GM12878 (cell line): Measurements from ENCODE around the gene COL4A2. TPM values are rescaled to one million over a fixed set of nuclear protein-coding genes. Genes with fewer than 3 reads are reported as not detected.

Experiments used
- ATAC-seq: fragments of 200-7000 bp; cut with Tn5 transposase; 3 replicates; pipeline ENCODE4 v1.9.1; 2020; ENCODE audit warnings: mild to moderate bottlenecking, moderate library complexity
- BruUV-seq: library from RNA; stranded (reverse); fragments of 400-500 nt; replicated peaks from 2 replicates; lab custom pipeline; 2021; lab: Mats Ljungman, UMichigan
- CTCF ChIA-PET: fragments of 300-600 bp; sonication (Branson Sonifier 250); formaldehyde crosslinking; extraction: SDS; loops from one replicate; lab custom pipeline; 2021; ENCODE audit warnings: inconsistent platforms; lab: Yijun Ruan, JAX
- POLR2A ChIA-PET: fragments of 350-600 bp; formaldehyde crosslinking; extraction: SDS; loops from one replicate; lab custom pipeline; 2021; ENCODE audit warnings: inconsistent platforms; lab: Charles Lee
- RAD21 ChIA-PET: fragments of 300-600 bp; sonication (Branson Sonifier 250); formaldehyde crosslinking; loops from one replicate; lab custom pipeline; 2023; ENCODE audit warnings: antibody characterized with exemption; ENCODE audit not compliant: unreplicated experiment; lab: Charles Lee
- SMC1A ChIA-PET: fragments of 300-600 bp; sonication (Branson Sonifier 250); formaldehyde crosslinking; loops from one replicate; lab custom pipeline; 2023; ENCODE audit not compliant: unreplicated experiment, uncharacterized antibody; lab: Charles Lee
- DNase-seq: peaks from one replicate; pipeline ENCODE4 v3.0.0-alpha.2; 2011; ENCODE audit warnings: low read depth, low spot score
- FAIRE-seq: peaks from 3 replicates; lab custom pipeline; 2011; peaks lifted over from hg19 to GRCh38; lab: Jason Lieb, UNC
- H2AFZ ChIP-seq: 2 replicates; pipeline ENCODE4 v1.6.0; 2011; ENCODE audit warnings: low read depth, low read length, control low read depth; ENCODE audit not compliant: control insufficient read depth
- H3K27ac ChIP-seq: 2 replicates; pipeline ENCODE4 v1.5.1; 2011; ENCODE audit warnings: control low read depth; ENCODE audit not compliant: control insufficient read depth, insufficient read depth
- H3K27me3 ChIP-seq, 2 experiments: replicated peaks in 1 of 2; 2 replicates each; pipeline versions ENCODE4 v1.6.0 to v1.6.1; 2011; ENCODE audit warnings: low read length in 1 of 2; ENCODE audit not compliant: control insufficient read depth in 2 of 2, insufficient read depth in 2 of 2
- H3K36me3 ChIP-seq, 2 experiments: 2 replicates each; pipeline ENCODE4 v1.5.1; 2011; ENCODE audit warnings: low read length in 1 of 2; ENCODE audit not compliant: control insufficient read depth in 2 of 2, insufficient read depth in 2 of 2
- H3K4me1 ChIP-seq: 2 replicates; pipeline ENCODE4 v1.6.1; 2011; ENCODE audit warnings: mild to moderate bottlenecking, low read length, moderate library complexity, mixed read lengths; ENCODE audit not compliant: control insufficient read depth, insufficient read depth
- H3K4me2 ChIP-seq: 2 replicates; pipeline ENCODE4 v1.6.0; 2011; ENCODE audit warnings: control low read depth; ENCODE audit not compliant: control insufficient read depth, insufficient read depth
- H3K4me3 ChIP-seq: fragments of 200-600 bp; sonication (generic); 2 replicates; pipeline ENCODE4 v1.5.1; 2016
- H3K79me2 ChIP-seq: 2 replicates; pipeline ENCODE4 v1.6.0; 2011; ENCODE audit warnings: low read length; ENCODE audit not compliant: control insufficient read depth, insufficient read depth
- H3K9ac ChIP-seq: 2 replicates; pipeline ENCODE4 v1.8.0; 2011; ENCODE audit warnings: low read length, control low read depth, mixed read lengths; ENCODE audit not compliant: control insufficient read depth, insufficient read depth
- H3K9me3 ChIP-seq: replicated peaks from 3 replicates; pipeline ENCODE4 v1.5.1; 2011; ENCODE audit warnings: mild to moderate bottlenecking, low read length; ENCODE audit not compliant: control insufficient read depth, insufficient read depth
- H4K20me1 ChIP-seq: 2 replicates; pipeline ENCODE4 v1.6.0; 2011; ENCODE audit not compliant: control insufficient read depth, insufficient read depth
- BCLAF1 ChIP-seq: fragments of 450-650 bp; IDR thresholded peaks from 2 replicates; pipeline ENCODE4 v1.6.1; 2017; ENCODE audit warnings: antibody characterized with exemption, mild to moderate bottlenecking, moderate library complexity
- CBX5 ChIP-seq: sonication (generic); IDR thresholded peaks from 2 replicates; pipeline ENCODE4 v1.6.1; 2016; ENCODE audit warnings: low read depth, moderate library complexity, mild to moderate bottlenecking, inconsistent platforms
- POLR2A ChIP-seq: IDR thresholded peaks from 2 replicates; pipeline ENCODE4 v1.6.1; 2011; ENCODE audit warnings: low read depth, mild to moderate bottlenecking, low read length
- SIN3A ChIP-seq: IDR thresholded peaks from 2 replicates; pipeline ENCODE4 v1.6.1; 2012; ENCODE audit warnings: low read depth, low read length, improper control_type of control experiment
- WGBS: methylation state at CpG from one replicate; pipeline ENCODE4 v1.1.6; 2016; ENCODE audit warnings: low lambda C conversion rate; ENCODE audit not compliant: insufficient replicate concordance, insufficient coverage; ENCODE audit errors: missing lambda C conversion rate; 5-methylcytosine and 5-hydroxymethylcytosine counted together
- in situ Hi-C: fragments of 300-500 bp; cut with MboI; formaldehyde crosslinking; loops from 9 replicates; pipeline ENCODE4 v1.14.3; 2018; ENCODE audit warnings: mixed read lengths
- intact Hi-C: fragments of 100-400 bp; cut with micrococcal nuclease; formaldehyde crosslinking; loops from one replicate; pipeline ENCODE4 v1.14.2; 2022; ENCODE audit not compliant: unreplicated experiment
- polyA plus RNA-seq, 11 experiments: library from polyadenylated mRNA; depleted of rRNA in 4 of 11; unstranded in 6 of 11; stranded (reverse) in 5 of 11; fragments of >200 nt; fragmentation: Nextera tagmentation in 4 of 11; fragmentation: Illumina TruSeq in 1 of 11; extraction: Ambion mirVana in 4 of 11; extraction: Trizol in 1 of 11; gene quantifications; 1 replicate in 1 of 11; 2 replicates in 10 of 11; pipeline versions ENCODE4 v1.2.1 to v1.2.3, GENCODE V29; 2011 to 2016; ENCODE audit warnings: inconsistent platforms in 2 of 11, missing spikeins in 2 of 11, low read depth in 1 of 11
- total RNA-seq, 4 experiments: library from RNA; depleted of rRNA in 3 of 4; stranded (reverse); fragments of >200 nt in 3 of 4; fragmentation: Illumina TruSeq in 1 of 4; extraction: Trizol in 1 of 4; gene quantifications; 2 replicates each; pipeline versions ENCODE4 v1.2.1 to v1.2.3, GENCODE V29; 2013 to 2021
- TF ChIP-seq, protein P1 (sequence below): IDR thresholded peaks from 2 replicates; pipeline ENCODE4 v1.6.1; 2012; ENCODE audit warnings: mild to moderate bottlenecking, low read depth, low read length

COL4A2 gene
- total and polyA plus RNA-seq, 10 of the 15 experiments (the other 5 are each of a cell fraction or from before 2014, with no cell fraction given): 0.16 to 1.6 (median 0.62) TPM; not detected in 3

DNA sequence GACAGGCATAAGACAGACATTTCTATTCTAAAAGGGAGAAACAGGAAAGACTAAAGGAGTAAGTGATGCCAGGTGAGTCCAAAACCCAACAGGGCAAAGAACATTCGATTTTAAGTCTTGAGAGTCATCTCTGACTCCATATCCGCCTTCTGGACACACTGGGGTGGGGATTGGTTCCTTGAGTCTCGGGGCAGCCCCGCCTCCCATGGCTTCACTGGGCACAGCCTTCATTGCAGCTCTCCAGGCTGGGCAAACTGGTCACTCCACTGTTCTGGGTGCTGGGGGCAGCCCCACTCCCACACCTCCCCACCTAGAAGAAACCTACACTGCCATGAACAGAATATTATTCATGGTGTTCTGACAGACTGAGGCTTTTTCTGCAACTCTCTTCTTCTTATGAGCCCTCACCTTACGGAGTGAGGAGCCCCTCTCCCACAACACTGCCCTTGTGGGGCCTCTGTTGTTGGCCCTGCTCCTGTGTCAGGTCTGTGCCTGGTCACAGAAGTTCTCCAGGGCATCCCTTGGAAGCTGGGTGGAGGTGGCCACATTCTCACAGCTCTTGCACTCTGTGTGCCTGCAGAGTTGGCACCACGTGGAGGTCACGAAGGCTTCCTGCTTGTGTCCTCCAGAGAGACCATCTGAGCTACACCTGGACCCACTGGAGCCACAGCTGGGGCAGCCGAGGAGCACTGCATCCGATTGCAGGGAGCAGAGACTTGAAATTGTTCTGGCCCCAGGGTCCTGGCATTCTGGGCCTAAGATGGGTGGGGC, 95.4 kb downstream of the COL4A2 start:
- FAIRE-seq (no peak), ATAC-seq (no peak), DNase-seq (no peak)
- H3K4me1 ChIP-seq: no peaks in the 10 kb centered on the region
- no peak overlapping the region for H3K27ac ChIP-seq
- ChIA-PET POLR2A (interaction anchor here (0.6 kb wide), 1 partner anchor 27 kb away, joined by 3 read pairs; no protein-coding TSS in a partner anchor), RAD21 (no interaction called here), SMC1A (interaction anchor here (0.6 to 2.1 kb wide), 6 partner anchors 8 to 48 kb away, joined by 3 to 11 read pairs (median 3); no protein-coding TSS in a partner anchor), CTCF (interaction anchor here (0.6 to 2.8 kb wide), 4 partner anchors 9 to 267 kb away, joined by 3 to 19 read pairs (median 4); no protein-coding TSS in a partner anchor)
- no peak overlapping the region for H3K9ac ChIP-seq
- H3K79me2 ChIP-seq: no peaks in the 10 kb centered on the region
- no peaks in the 10 kb centered on the region for H3K27me3 ChIP-seq
- no peaks in the 10 kb centered on the region for H4K20me1 ChIP-seq
- no peaks in the 10 kb centered on the region for H3K36me3 ChIP-seq
- no peak overlapping the region for H2AFZ ChIP-seq
- intact Hi-C loops (no loop called here), in situ Hi-C loops (loop anchor here (25.0 kb wide), 1 partner anchor 1440 kb away; no protein-coding TSS in a partner anchor)
- WGBS: 13% methylated on average over 9 of the region's 9 CpGs
- BruUV-seq: no TSS peak
- TF ChIP-seq BCLAF1 (no peak), SIN3A (no peak), POLR2A (no peak), CBX5 (no peak)
- TF ChIP-seq, protein P1, sequence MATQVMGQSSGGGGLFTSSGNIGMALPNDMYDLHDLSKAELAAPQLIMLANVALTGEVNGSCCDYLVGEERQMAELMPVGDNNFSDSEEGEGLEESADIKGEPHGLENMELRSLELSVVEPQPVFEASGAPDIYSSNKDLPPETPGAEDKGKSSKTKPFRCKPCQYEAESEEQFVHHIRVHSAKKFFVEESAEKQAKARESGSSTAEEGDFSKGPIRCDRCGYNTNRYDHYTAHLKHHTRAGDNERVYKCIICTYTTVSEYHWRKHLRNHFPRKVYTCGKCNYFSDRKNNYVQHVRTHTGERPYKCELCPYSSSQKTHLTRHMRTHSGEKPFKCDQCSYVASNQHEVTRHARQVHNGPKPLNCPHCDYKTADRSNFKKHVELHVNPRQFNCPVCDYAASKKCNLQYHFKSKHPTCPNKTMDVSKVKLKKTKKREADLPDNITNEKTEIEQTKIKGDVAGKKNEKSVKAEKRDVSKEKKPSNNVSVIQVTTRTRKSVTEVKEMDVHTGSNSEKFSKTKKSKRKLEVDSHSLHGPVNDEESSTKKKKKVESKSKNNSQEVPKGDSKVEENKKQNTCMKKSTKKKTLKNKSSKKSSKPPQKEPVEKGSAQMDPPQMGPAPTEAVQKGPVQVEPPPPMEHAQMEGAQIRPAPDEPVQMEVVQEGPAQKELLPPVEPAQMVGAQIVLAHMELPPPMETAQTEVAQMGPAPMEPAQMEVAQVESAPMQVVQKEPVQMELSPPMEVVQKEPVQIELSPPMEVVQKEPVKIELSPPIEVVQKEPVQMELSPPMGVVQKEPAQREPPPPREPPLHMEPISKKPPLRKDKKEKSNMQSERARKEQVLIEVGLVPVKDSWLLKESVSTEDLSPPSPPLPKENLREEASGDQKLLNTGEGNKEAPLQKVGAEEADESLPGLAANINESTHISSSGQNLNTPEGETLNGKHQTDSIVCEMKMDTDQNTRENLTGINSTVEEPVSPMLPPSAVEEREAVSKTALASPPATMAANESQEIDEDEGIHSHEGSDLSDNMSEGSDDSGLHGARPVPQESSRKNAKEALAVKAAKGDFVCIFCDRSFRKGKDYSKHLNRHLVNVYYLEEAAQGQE: no peak
- H3K9me3 ChIP-seq: no peaks in the 10 kb centered on the region
- no peak overlapping the region for H3K4me3 ChIP-seq
- H3K4me2 ChIP-seq: no peak overlapping the region
